DMS 273 (cell line): ENCODE data around the gene ANKRD11.
"Not testable (repeated sequence)": the region's sequence is repeated elsewhere in the genome, so short reads cannot be mapped to it uniquely, and the experiment has no call there.

Experiments used
- DNase-seq: peaks from one replicate; lab custom pipeline; 2025; ENCODE audit not compliant: unreplicated experiment; lab: John Stamatoyannopoulos, UW

Gene ANKRD11

DNA sequence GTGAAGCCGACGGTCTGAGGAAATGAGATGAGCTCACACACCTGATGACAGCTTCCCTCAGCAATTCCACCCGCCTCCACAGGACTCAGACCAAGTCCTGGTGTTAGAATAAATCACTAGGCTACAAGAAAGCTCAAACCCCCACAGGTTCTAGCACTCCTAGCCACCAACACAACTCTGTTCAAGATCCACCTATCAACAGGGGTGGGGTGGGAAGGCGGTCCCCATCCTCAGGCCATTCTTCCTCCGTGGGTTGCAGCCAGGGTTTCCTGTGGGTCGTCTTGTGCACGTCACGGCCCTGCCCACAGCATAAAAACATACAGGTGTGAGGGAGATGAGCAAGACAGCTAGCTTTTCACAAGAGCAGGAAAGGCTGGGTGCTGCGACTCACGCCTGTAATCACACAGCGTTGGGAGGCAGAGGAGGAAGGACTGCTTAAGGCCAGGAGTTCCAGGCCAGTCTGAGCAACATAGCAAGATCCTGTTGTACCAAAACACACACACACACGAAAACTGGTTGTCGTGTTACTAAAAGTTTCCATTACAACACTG, 81.1 kb downstream of the ANKRD11 start:
- no peak for DNase-seq

DNA sequence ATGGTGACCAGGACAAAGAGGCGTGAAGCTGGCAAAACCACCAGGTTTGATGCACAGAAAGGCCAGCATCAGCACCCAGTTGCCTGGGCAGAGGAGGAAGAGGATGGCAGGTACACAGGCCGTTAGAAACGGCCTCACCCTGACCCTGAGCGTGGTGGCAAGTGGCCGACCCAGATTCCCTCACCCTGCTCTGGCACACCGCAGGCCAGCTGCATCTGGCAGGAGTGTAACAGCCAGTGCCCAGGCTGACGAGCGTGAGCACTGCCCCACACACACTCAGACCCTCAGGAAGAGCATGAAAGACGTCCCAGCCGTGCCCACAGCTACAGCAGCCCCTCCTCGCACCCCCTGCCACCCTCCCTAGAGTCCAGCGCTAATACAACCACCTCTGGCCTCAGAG, 82.0 kb downstream of the ANKRD11 start:
- no peak for DNase-seq

DNA sequence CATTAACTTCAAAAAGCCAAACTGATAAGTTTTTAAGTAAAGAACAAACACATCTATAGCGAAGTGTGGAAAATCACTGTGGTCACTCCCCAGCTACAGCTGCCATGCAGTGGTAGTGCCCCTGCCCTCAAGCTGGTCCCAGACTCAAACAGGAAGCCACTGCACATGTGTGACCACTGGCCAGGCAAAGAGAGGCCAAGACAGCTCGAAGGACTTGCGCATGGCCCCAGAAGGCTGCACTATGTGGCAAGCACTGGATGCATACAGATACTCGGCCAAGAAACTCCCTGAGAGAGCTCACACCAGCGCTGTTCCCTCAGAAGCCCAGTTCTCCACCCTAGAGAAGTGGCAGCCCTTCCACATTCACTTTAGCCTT, 82.4 kb downstream of the ANKRD11 start:
- no peak for DNase-seq

DNA sequence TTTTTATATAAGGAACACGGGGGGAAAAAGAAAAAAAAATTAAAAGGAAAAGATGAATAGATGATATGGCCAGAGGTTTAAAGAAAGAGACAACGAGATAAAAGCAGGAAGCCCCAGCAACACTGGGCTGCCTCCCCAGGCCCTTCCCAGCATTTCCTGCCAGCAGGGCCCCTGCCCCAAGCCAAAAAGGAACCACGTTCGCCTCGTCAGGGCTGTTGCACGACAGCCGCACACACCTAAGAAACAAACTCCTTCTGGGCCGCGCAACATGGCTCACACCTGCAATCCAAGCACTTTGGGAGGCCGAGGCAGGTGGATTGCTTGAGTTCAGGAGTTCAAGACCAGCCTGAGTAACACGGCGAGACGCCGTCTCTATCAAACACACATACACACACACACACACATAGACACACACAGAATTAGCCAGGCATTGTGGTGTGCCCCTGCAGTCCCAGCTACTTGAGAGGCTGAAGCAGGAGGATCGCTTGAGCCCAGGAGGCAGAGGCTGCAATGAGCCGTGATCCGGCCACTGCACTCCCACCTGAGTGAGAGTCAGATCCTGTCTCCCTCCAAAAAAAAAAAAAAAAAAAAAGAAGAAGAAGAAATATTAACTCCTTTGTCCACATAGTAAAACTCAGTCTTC, 83.0 kb downstream of the ANKRD11 start:
- no peak for DNase-seq

DNA sequence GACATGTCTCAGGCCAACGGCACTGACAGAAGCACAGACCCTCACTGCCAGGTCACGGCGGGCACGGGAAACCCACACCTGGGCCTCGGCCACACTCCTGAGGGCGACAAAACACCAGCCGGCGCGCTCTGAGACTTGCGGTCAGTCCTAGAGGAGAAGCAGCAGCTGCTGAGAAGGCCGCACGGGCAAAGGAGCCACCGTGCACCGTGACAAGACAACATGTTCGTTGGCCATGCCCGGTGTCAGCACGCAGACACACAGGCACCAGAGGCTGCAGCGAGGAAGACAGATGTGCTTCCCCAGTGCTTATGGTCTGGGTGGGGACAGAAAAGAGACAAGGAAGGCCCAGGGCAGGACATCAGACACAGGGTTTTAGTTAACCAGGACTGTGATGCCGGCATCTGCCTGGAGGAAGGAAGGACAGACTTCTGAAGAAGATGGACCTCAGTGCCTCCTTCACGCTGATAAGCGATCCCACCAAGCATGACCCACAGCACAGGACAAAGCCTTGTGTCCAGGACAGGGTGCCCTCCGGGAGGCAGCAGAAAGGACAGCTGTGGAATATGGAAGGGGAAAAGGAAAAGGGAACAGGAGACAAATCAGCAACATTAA, 84.0 kb downstream of the ANKRD11 start:
- no peak for DNase-seq

DNA sequence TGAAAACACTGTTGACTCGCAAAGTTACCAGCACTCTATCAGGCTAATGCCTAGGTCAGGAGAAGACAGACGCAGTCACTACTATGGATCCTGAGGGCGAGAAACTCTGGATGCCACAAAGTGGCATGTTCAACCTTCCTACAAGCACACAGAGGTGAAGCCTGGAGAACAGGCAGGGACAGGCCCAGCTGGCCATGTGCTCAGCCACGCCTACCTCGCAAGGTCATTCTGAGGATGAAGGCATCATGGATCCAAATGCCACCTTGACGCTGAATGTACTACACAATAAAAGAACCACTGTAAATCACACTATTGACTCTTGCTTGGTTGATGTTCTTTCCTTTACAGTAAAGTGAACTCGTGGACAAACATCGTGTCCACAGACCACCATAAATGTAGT, 85.8 kb downstream of the ANKRD11 start:
- no peak for DNase-seq

DNA sequence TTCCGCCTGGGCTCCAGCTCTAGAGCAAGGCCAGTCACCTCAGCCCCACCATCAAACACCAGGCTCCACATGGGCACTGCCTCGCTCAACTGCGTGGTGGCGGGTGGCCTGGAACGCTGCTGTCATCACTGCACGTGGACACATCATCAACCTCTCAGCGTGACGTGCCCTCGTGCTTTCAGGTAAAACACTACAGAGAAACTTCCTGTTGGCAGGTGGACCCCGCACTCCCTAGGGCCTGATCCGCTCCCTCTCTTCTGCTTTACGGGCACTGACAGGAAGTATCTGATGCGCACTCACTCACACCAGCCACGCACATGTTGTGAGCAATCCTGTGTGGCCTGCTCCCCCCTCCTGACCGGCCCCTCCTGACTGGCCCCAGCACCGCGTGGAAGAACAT, 87.4 kb downstream of the ANKRD11 start:
- no peak for DNase-seq

DNA sequence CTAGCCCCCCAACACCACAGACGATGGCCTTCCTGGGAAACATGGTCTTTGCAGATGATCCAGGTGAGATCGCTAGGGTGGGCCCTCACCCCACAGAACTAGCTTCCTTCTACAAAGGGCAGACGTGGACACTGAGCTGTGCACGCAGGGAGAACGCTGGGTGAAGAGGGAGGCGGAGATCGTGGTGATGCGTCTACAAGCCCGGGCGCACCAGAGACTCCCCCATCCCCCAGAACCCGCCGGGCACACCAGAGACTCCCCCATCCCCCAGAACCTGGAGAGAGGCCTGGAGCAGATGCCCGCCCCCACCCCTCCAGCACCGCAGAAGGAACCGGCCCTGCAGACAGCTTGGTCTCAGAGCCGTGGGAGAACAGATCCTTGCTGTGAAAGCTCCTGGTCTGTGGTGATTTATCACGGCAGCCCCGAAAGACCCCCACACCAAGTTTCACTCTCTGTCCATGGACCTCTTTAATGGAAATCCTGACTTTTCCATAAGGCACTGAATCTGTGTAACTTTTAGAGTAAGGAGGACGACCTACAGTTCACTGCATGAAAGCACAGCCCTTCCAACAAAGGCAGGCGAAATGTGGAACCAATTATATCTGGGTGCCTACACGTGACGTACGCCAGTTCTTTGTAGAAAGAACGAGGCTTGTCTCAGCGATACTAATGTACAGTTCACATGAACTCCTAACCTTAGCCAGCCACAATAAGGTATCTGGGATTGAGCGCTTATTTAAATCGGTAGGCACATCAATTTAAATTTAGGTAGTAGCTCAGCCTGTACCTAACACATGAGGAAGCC, 88.5 kb downstream of the ANKRD11 start:
- no peak for DNase-seq

DNA sequence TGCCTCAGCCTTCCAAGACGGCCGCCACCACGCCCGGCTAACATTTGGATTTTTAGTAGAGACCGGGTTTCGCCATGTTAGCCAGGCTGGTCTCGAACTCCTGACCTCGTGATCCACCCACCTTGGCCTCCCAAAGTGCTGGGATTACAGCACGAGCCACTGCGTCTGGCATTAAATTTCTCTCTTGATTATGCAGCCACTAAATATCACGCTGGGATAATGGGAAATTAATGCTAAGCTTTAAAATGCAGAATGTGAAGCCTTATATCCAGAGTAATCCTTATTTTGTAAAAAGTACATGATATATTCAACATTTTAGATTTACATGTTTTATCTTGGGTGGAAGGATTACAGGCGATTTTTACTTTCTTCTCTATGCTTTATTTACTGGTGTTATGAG, 89.2 kb downstream of the ANKRD11 start:
- no peak for DNase-seq

DNA sequence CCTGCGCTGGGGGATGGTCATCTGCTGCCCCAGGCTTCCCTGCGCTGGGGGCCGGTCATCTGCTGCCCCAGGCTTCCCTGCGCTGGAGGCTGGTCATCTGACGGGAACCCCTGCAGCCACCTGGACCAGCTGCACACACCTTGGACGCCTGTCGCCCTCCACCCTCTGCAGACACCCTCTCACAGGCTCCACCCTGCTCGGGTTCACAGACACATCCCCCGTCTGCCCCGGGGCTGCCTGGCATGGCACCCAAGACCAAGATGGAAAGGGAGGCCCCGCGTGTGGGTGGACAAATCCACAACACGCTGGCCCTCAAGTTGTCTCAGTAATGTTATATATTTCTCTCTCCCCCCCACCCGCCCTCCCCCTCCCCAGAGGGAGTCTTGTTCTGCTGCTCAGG, 89.6 kb downstream of the ANKRD11 start:
- DNase-seq = no peak

DNA sequence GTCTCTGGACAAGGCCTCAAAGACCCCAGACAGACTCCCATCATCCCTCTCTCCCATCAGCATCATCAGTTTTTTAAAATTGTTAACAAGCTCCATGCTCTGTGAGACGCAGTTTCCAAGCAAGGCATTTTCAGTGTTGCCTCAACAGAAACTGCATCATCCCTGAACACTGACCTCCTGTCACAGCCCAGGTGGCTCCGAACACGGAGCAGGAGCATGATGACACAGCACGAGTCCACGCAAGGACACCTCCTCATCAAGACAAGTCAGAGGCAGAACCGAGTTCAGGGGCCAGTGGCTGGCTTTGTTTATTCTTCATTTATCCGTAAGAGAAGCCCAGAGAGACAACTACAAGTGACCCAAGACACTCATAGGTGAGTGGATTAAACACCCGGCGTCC, 91.4 kb downstream of the ANKRD11 start:
- DNase-seq = no peak

DNA sequence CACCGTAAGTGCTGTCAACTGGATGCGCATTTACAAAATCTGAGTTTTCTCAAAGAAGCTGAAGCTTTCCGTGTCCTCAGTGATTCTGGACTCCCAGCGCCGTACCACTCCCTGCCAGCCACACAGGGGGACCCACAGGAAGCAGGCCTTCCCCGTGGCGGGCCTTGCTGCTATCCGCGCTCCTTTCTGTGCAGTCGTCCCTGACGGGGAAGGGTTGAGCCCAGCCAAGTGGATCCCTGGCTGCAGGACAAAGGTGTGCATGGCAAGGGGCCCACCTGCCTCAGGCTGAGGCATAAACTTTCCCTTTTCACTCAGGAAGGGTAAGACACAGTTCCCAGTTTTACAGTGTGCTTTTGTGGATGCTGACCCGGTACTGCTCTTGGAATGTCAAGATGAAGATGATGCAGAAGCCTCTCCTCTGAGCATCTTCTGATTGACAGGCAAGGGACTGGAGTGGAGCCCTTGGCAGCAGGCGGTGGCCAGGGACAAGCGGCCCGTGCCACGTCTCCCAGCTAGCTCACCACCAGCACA, 93.0 kb downstream of the ANKRD11 start:
- DNase-seq = no peak

DNA sequence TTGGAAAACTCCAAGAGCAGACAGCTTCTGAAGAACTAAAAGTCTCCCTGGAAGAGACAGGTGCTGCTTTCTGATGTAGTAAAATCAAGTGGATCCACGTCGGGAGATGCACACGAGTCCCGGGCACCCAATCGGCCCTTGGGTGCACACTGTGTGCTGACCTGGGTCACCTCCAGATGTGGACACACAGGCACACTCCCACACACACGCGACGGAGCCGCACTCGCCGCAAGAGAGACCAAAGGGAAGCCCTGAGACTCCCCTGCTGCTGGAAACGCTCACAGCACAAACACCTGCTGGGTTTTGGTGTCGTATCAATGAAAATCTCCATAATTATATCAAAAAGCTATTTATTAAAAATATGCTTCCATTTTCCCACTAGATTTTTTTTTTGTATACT, 94.2 kb downstream of the ANKRD11 start:
- no peak for DNase-seq

DNA sequence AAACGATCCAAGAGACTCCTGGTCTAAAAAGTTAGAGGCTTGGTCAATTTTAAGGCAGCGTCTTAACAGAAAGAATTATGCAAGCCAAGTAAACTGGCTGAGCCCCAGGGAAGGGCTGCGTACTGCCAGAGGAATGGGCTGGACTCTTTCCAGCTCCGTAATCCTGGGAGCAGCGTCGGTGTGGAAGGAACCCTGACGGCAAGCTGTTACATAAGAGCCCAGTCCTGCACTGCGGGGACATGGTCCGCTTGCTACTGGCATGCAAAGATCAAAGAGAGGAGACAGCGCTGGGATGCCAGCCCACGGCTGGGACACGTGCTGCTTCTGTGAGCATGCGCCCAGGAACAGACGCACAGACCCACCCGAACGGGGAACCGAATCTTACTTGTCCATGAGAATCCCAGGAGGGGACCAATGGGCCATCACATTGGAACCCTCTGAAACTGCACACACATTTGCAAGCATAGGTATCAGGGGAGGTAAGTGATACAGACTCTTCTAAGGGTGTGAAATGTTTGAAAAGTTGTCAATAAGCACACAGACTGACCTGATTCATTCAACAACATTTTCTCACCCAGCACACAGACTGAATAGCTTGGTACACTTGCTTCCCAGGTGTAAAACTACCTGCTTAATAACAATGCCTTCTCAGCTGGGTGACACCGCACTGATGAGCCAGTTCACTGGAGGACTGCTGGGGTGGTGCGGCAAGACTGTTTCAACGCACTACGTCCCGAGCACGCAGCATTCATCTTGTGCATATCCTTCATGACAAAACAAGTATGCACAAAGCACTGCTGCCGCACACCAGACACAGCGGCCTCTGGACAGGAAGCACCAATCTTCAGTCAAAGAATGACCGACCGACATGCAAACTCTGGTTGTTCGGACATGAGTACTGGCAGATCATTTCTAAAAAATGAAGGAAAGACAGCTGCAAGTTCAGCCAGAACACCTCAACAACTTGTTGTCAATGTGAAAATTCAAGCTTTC, 94.9 kb downstream of the ANKRD11 start:
- DNase-seq = peak; percentile 95

DNA sequence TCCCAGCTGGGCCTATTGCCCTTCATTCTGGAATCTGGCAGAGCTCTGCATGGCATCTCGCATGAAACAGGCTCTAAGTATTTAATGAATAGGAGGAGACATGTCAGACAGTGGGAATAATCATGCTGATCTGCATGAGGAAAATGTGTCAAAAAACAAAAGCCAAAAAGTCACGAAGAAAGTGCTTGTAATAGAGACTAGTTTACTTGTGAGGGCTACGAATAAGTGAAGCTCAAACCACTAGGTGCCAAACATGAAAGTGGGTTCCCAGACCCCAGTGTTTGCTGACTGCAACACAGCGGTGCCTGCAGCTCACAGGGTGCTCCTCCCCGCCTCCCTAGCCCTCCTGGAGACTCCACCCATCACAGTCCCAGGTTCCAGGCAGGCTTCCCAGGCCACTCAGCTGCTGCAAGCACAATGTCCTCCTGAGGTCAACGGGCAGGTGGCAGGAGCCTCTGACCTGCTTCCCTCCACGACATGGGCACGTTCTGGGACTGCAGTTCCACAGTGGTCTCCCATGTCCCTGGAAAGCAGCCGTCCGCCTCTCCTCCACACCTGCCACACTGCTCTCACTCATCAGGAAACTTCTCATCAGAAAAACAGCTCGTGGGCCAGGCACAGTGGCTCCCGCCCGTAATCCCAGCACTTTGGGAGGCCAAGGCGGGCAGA, 96.5 kb downstream of the ANKRD11 start:
- DNase-seq = no peak

DNA sequence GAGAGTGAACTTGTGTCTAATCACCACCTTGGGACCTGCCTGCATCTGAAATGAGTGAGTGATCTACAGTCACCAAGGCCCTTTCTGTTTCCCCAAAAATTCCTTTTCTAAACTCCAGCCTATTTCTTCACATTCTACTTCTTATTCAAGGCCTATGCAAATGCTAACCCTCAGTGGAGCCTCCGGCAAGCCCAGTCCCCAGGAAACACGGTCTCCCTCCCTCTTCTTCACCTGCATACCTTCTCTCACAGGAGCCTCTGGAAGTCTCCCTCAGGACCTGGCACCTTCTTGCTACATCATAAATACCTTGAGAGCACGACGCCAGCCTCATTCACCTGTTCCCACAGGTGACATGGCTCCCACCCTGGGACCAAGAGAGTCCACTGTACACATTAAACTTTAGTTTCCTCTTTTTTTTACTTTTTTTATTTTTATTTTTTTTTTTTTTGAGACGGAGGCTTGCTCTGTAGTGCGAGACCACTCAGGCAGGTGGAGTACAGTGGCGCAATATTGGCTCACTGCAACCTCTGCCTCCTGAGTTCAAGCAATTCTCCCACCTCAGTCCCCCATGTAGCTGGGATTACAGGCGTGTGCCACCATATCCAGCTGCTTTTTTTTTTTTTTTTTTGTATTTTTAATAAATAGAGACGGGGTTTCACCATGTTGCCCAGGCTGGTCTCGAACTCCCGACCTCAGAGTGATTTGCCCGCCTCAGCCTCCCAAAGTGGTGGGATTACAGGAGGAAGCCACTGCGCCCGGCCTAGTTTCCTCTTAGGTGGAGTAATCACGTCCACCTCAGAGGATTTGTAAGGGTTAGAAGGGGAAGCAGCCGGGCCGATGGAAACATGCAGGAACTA, 97.3 kb downstream of the ANKRD11 start:
- DNase-seq = no peak

DNA sequence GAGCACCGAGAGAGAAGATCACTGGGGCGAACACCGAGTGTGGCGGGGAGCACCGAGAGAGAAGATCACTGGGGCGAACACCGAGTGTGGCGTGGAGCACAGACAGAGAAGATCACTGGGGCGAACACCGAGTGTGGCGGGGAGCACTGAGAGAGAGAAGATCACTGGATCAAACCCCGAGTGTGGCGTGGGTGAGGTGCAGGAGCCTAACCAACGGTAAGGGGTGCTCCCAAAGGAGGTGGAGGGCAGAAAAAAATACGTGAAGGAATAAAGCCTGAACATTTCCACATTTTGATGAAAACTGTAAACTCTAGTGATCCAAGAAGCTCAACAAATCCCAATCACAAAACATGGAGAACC, 100.2 kb downstream of the ANKRD11 start:
- DNase-seq = not testable (repeated sequence)

DNA sequence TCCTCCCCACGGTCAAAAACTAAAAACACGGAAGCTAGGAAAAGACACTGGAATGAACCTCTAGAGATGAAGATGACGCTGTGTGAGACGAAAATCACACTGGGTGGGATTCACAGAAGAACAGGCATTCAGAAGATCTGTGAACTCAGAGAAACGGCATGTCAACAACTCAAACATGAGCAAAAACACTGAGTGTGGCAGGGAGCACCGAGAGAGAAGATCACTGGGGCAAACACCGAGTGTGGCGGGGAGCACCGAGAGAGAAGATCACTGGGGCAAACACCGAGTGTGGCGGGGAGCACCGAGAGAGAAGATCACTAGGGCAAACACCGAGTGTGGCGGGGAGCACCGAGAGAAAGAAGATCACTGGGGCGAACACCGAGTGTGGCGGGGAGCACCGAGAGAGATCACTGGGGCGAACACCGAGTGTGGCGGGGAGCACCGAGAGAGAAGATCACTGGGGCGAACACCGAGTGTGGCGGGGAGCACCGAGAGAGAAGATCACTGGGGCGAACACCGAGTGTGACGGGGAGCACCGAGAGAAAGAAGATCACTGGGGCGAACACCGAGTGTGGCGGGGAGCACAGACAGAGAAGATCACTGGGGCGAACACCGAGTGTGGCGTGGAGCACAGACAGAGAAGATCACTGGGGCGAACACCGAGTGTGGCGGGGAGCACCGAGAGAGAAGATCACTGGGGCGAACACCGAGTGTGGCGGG, 100.7 kb downstream of the ANKRD11 start:
- not testable (repeated sequence) for DNase-seq

DNA sequence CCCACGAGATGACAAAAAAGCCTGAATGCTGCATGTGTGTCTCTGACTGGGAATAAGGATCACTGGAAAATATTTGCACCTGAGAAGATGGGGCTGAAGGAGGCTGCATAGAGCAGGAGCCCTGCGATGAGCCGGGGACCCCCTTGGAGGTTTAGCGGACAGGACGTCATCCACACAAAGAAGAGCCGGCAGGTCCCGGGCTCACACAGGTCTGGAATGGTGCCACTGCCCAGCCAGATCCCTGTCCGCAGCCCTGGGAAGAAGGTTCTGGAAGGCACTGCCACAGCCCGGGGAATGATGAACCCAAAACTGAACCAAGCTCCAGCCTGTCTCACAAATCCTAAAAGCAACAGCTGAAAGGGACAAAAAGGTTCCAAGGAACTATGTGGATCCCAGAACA, 101.8 kb downstream of the ANKRD11 start:
- no peak for DNase-seq
